Memory B cell (primary cell): ENCODE results near the gene MICOS13.

ENCODE experiments used
- ATAC-seq: fragments of 150-1000 bp; cut with Tn5 transposase; 2 replicates; pipeline ENCODE4 v1.10.0; 2021; ENCODE audit warnings: low read depth, mild to moderate bottlenecking, moderate library complexity
- DNase-seq, 2 donors: peaks; one replicate each; pipeline ENCODE4 v3.0.0; 2022; ENCODE audit warnings: low spot score in 2 of 2
- H3K27ac Mint-ChIP-seq: one replicate; pipeline ENCODE4 v1.8.0; 2022; ENCODE audit warnings: mild to moderate bottlenecking, moderate library complexity, mixed read lengths
- H3K27me3 Mint-ChIP-seq: one replicate; pipeline ENCODE4 v1.8.0; 2022; ENCODE audit warnings: mixed read lengths
- H3K36me3 Mint-ChIP-seq: one replicate; pipeline ENCODE4 v1.8.0; 2022; ENCODE audit warnings: mild to moderate bottlenecking, mixed read lengths
- H3K4me1 Mint-ChIP-seq: one replicate; pipeline ENCODE4 v1.8.0; 2022; ENCODE audit warnings: mixed read lengths
- H3K4me3 Mint-ChIP-seq: one replicate; pipeline ENCODE4 v1.8.0; 2022; ENCODE audit warnings: mild to moderate bottlenecking, moderate library complexity, mixed read lengths
- H3K9me3 Mint-ChIP-seq: one replicate; pipeline ENCODE4 v1.8.0; 2022; ENCODE audit warnings: mixed read lengths

Gene MICOS13

DNA sequence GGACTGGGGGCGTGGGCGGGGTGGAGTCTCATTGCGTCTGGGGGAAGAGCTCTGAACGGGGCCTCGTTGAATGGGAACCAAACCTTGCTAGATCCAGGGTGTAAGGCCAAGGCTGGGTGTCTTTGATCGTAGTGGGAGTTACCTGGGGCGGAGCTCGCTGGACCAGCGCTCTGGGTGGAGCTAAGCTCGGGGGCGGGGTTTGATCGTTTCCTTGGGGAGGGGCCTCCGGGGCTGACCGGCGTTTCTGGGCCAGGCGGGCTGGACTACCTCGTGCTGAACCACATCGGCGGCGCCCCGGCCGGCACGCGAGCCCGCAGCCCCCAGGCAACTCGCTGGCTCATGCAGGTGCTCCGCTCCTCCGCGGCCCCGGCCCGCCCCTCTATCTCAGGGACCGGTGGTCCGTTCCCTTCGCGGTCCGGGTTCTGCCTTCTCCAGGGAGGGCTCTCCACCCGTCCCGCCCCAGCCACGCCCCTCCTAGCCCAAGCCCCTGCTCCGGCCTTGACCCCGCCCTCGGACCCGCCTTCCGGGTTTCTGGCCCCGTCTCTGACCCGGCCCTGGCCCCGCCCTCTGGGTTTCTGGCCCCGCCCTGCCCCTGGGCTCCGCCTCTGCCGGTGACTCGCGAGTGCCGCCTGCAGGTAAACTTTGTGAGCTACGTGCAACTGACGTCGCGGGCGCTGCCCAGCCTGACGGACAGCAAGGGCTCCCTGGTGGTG lies 6.5 kb upstream of the MICOS13 start:
- H3K36me3 Mint-ChIP-seq, result peaks cover 4% of the 10 kb centered on the region
- DNase-seq, result peak; percentile 95 to 99
- H3K4me1 Mint-ChIP-seq, result peaks cover 25% of the 10 kb centered on the region

DNA sequence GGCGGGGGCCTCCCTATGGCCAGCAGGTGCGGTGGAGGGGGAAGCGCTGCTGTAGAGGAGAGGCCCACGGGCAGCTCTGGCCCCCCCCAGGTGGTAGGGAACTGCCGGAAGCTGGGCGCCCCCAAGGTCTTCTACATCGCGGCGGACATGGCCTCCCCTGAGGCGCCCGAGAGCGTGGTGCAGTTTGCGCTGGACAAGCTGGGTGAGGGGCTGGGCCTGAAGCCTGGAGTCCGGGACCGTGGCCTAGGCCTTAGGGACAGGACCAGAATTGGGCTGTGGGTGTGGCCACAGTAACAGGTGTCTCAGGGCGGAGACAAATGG lies 6.0 kb upstream of the MICOS13 start:
- Mint-ChIP-seq H3K36me3 (peaks cover 4% of the 10 kb centered on the region), H3K9me3 (peaks cover 3% of the 10 kb centered on the region), H3K27me3 (no peaks in the 10 kb centered on the region), H3K4me1 (peaks cover 30% of the 10 kb centered on the region), H3K27ac (peak overlapping the region; percentile 83), H3K4me3 (peak overlapping the region; percentile 84)
- no peak for DNase-seq
- no peak for ATAC-seq

More for the DNA sequence above, 6.5 kb upstream of the MICOS13 start:
- ATAC-seq, result peak; percentile 71
- peak overlapping the region; percentile 83 for H3K27ac Mint-ChIP-seq
- no peaks in the 10 kb centered on the region for H3K9me3 Mint-ChIP-seq
- peak overlapping the region; percentile 84 for H3K4me3 Mint-ChIP-seq
- no peaks in the 10 kb centered on the region for H3K27me3 Mint-ChIP-seq

- Mint-ChIP-seq H3K27me3 (no peaks in the 10 kb centered on the region), H3K4me3 (no peak overlapping the region), H3K4me1 (peaks cover 23% of the 10 kb centered on the region), H3K27ac (no peak overlapping the region), H3K9me3 (peaks cover 3% of the 10 kb centered on the region), H3K36me3 (no peaks in the 10 kb centered on the region)
- no peak for ATAC-seq
- DNase-seq, result no peak
These were observed 4.5 kb upstream of the MICOS13 start for GRCh38 chr19:5684694-5685430.

DNA sequence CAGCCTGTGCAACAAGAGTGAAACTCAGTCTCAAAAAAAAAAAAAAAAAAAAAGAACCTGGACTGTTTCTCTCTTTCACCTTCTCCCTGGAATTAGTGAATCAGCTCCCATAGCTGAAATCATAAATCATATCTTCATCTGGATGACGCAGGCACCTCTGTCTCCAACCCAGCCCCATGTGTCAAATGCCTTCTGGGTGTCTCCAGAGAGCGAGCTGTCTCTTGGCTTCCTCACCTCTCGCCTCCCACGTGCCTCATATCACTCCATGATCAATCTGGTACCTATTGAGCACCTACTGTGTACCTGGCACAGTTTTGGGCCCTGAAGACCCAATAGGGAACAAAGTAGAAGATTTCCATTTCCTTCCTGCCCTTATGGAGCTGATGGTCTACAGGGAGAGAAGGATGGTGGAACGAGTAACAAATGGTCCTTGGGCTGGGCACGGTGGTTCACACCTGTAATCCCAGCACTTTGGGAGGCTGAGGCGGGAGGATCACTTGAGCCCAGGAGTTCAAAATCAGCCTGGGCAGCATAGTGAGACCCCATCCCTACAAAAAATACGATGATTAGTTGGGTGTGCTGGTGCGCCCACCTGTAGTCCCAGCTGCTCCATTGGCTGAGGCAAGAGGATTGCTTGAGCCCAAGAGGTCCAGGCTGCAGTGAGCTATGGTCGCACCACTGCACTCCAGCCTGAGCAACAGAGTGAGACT lies 3.0 kb upstream of the MICOS13 start:
- Mint-ChIP-seq H3K4me3 (no peak overlapping the region), H3K27ac (no peak overlapping the region)
- DNase-seq, result no peak

DNA sequence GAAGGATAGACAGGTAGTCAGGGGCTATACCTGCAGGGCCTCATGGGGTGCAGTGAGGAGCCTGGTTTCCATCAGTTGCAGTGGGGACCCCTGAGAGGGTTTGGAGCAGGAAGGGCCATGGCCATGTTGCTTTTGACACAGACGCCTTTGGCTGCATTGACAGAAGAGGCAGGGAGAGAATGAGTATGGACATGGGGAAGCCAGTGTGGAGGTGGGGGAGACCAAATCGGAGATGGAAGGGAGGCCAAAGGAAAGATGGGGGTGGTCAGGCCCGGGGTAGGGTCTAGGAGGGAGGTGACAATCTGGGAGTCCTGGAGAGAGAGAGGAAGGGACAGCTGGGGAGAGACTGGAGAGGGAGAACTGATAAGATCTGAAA lies 1.8 kb upstream of the MICOS13 start:
- H3K4me3 Mint-ChIP-seq, result peak overlapping the region; percentile 87
- no peak for DNase-seq
- no peaks in the 10 kb centered on the region for H3K27me3 Mint-ChIP-seq
- H3K9me3 Mint-ChIP-seq, result peaks cover 3% of the 10 kb centered on the region
- H3K4me1 Mint-ChIP-seq, result peaks cover 28% of the 10 kb centered on the region
- ATAC-seq, result no peak
- H3K27ac Mint-ChIP-seq, result no peak overlapping the region
- H3K36me3 Mint-ChIP-seq, result no peaks in the 10 kb centered on the region

More for the DNA sequence above, 3.0 kb upstream of the MICOS13 start:
- Mint-ChIP-seq H3K36me3 (no peaks in the 10 kb centered on the region), H3K27me3 (no peaks in the 10 kb centered on the region), H3K9me3 (peaks cover 3% of the 10 kb centered on the region), H3K4me1 (peaks cover 28% of the 10 kb centered on the region)
- ATAC-seq, result no peak

DNA sequence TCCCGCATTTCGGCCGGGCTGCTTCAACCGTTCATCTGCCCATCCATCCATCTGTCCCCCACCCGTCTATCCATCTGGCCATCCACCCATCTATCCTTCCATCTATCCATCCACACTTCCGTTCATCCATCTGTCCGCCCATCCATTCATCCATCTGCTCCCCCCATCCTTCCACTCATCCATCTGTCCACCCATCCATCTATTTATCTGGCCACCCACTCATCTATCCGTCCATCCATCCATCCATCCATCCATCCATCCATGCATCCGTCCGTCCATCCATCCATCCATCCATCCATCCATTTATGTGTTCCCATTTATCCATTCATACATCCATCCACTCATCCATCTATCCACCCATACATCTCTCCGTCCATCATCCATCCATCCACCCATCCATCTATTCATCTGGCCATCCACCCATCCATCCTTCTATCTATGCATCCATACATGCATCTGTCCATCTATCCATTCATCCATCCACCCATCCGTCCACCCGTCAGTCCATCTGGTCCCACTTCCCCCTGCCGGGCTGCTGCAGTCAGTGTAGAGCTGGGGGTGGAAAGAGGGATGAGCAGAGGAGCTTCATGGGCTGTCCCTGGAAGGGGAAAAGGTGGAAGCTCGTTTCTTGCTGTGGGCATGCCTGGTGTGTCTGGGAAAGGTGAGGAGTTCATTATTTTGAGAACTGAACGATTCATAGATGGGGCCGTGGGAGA lies 1.2 kb upstream of the MICOS13 start:
- H3K27me3 Mint-ChIP-seq, result no peaks in the 10 kb centered on the region
- H3K27ac Mint-ChIP-seq, result peak overlapping the region; percentile 93
- H3K9me3 Mint-ChIP-seq, result peaks cover 3% of the 10 kb centered on the region
- H3K4me1 Mint-ChIP-seq, result peaks cover 26% of the 10 kb centered on the region
- H3K36me3 Mint-ChIP-seq, result no peaks in the 10 kb centered on the region
- DNase-seq, result no peak
- ATAC-seq, result no peak
- peak overlapping the region; percentile 87 for H3K4me3 Mint-ChIP-seq

DNA sequence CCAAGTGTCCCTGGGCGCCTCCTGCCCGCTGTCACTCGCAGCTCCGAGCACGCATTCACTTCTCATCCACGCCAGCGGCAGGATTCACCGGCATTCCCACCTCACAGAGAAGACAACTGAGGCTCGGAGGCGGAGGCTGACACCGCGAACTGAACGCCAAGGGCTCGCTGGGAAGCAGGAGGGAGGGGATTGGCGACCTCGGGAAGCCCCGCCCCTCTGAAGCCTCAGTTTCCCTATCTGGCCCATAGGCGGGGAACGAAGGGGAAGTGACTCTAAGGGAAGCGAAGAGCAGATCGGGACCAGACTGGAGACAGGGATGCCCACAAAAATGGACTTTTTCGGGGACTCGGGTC lies 256 bp downstream of the MICOS13 start:
- Mint-ChIP-seq H3K9me3 (peaks cover 3% of the 10 kb centered on the region), H3K36me3 (no peaks in the 10 kb centered on the region), H3K27me3 (no peaks in the 10 kb centered on the region), H3K4me3 (peak overlapping the region; percentile 79), H3K27ac (peak overlapping the region; percentile 96), H3K4me1 (peaks cover 26% of the 10 kb centered on the region)
- ATAC-seq, result no peak
- DNase-seq, result no peak

DNA sequence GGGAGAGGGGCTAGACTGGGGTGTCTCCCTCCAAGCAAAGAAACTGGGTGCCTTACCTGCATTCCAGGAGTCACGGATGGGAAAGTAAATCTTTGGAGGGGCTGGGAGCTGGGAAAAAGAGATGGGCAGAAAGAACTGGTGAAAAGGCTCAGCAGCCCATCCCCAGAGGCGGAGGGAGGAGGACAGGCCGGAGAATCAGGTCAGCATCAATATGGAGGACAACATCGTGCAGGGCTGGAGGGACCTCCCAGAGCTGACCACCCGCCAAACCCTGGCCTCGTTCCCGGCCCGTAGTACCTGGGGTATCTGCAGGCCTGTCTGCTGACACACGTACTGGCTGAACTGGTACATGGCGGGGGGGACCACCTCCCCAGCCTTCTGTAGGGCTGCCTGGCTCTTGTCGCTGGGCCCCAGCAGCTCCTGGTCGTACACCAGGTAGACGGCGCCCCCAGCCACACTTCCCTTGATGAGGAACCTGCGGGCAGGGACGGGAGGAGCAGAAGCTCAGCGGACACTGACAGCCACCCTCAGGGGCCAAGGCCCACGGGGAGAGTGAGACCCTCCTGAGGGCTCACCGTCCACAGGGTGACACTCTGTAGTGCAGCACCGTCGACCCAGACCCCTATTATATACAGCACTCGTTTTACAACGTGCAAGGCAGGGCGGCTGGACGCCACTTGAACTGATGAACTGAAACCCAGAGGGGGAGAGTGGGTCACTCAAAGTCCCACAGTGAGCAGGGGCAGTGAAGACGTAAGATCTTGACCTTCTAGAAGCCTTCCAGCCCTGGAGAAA lies 830 bp downstream of the MICOS13 start:
- Mint-ChIP-seq H3K9me3 (peaks cover 3% of the 10 kb centered on the region), H3K27me3 (no peaks in the 10 kb centered on the region), H3K27ac (peak overlapping the region; percentile 96), H3K4me3 (peak overlapping the region; percentile 79), H3K4me1 (peaks cover 26% of the 10 kb centered on the region), H3K36me3 (no peaks in the 10 kb centered on the region)
- ATAC-seq, result no peak
- no peak for DNase-seq

DNA sequence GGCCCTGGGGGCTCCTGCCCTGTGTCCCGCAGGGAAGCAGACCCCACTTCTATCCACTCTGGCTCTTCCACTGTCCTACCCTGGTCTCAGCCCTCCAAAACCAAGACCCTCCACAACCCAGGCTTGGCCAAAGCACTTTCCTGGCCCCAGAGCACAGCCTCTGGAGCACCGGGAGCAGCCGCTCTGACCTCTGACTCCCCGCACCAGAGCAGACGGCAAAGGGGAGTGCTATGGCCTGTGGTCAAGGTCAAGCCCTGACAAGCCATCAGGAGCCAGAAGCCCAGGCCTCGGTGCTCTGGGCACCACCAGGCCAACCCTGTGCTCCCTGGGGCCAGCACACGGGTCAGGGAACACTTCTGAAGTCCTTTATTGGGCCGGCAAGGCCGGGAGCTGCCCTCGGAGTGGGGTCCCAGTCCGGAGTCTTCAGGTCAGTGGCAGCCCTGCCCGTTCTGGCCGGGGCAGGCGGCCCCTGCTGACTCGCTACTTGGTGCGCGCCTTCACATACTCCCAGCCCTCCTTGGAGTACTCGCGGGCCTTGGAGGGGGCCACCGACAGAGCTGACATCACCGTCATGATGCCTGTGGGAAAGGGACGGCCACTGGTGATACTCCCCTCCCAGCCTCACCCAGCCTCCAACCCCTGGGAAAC lies 2.1 kb downstream of the MICOS13 start:
- ATAC-seq (no peak), DNase-seq (no peak)
- Mint-ChIP-seq H3K9me3 (peaks cover 8% of the 10 kb centered on the region), H3K27ac (no peak overlapping the region), H3K4me3 (no peak overlapping the region), H3K36me3 (peaks cover 5% of the 10 kb centered on the region), H3K27me3 (no peaks in the 10 kb centered on the region), H3K4me1 (peaks cover 30% of the 10 kb centered on the region)

DNA sequence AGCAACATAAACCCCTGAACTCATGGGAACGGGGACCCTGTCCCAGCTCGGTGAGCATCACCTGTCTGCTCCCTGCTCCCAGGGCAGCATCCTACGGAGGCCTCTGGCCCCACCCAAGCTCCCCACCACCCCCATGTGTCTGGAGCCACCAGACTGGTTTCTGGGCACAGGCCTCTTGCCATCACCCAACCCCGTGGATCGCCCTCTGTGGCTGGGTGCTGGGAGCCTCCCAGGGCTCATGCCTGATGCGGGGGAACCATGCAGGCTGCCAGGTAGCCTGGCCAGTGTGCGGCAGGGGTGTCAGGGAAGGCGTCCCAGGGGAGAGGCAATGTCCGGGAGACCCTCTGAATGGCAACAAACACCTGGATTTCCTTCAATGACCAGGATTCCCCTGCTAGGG lies 2.7 kb downstream of the MICOS13 start:
- no peak for DNase-seq
- peaks cover 8% of the 10 kb centered on the region for H3K9me3 Mint-ChIP-seq
- no peaks in the 10 kb centered on the region for H3K27me3 Mint-ChIP-seq
- no peak for ATAC-seq
- H3K4me3 Mint-ChIP-seq, result no peak overlapping the region
- peaks cover 30% of the 10 kb centered on the region for H3K4me1 Mint-ChIP-seq
- no peak overlapping the region for H3K27ac Mint-ChIP-seq
- peaks cover 5% of the 10 kb centered on the region for H3K36me3 Mint-ChIP-seq

- peaks cover 28% of the 10 kb centered on the region for H3K4me1 Mint-ChIP-seq
- no peak overlapping the region for H3K4me3 Mint-ChIP-seq
- H3K9me3 Mint-ChIP-seq, result peaks cover 8% of the 10 kb centered on the region
- DNase-seq, result no peak
- H3K36me3 Mint-ChIP-seq, result peaks cover 5% of the 10 kb centered on the region
- no peaks in the 10 kb centered on the region for H3K27me3 Mint-ChIP-seq
- H3K27ac Mint-ChIP-seq, result no peak overlapping the region
- ATAC-seq, result no peak
These were observed 3.2 kb downstream of the MICOS13 start for GRCh38 chr19:5677136-5677535.

DNA sequence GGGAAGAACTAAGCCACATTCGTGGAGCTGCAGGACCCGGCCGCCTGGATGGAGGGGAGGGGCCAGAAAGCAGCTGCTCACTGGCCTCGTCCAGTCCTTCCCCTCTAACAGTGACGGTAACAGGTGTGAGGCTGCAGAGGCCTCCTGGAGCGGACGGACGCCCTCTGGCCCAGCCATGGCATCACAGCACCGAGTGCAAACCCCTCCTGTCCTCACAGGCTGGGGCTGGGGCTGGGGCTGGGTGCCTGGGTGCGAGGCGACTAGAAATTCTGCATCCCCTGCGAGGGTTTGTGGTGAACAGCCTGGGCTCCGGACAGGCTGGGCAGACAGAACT lies 3.6 kb downstream of the MICOS13 start:
- DNase-seq (no peak), ATAC-seq (no peak)
- no peak overlapping the region for H3K27ac Mint-ChIP-seq
- peaks cover 5% of the 10 kb centered on the region for H3K36me3 Mint-ChIP-seq
- H3K27me3 Mint-ChIP-seq, result no peaks in the 10 kb centered on the region
- no peak overlapping the region for H3K4me3 Mint-ChIP-seq
- H3K9me3 Mint-ChIP-seq, result peaks cover 8% of the 10 kb centered on the region
- H3K4me1 Mint-ChIP-seq, result peaks cover 24% of the 10 kb centered on the region

- peaks cover 19% of the 10 kb centered on the region for H3K4me1 Mint-ChIP-seq
- peaks cover 5% of the 10 kb centered on the region for H3K9me3 Mint-ChIP-seq
- H3K4me3 Mint-ChIP-seq, result no peak overlapping the region
- no peaks in the 10 kb centered on the region for H3K27me3 Mint-ChIP-seq
- ATAC-seq, result no peak
- H3K36me3 Mint-ChIP-seq, result peaks cover 5% of the 10 kb centered on the region
- H3K27ac Mint-ChIP-seq, result peak overlapping the region; percentile 43
- DNase-seq, result no peak
These were observed 4.1 kb downstream of the MICOS13 start for GRCh38 chr19:5676105-5676771.
